ENCODE data around the gene FBP2.

DNA sequence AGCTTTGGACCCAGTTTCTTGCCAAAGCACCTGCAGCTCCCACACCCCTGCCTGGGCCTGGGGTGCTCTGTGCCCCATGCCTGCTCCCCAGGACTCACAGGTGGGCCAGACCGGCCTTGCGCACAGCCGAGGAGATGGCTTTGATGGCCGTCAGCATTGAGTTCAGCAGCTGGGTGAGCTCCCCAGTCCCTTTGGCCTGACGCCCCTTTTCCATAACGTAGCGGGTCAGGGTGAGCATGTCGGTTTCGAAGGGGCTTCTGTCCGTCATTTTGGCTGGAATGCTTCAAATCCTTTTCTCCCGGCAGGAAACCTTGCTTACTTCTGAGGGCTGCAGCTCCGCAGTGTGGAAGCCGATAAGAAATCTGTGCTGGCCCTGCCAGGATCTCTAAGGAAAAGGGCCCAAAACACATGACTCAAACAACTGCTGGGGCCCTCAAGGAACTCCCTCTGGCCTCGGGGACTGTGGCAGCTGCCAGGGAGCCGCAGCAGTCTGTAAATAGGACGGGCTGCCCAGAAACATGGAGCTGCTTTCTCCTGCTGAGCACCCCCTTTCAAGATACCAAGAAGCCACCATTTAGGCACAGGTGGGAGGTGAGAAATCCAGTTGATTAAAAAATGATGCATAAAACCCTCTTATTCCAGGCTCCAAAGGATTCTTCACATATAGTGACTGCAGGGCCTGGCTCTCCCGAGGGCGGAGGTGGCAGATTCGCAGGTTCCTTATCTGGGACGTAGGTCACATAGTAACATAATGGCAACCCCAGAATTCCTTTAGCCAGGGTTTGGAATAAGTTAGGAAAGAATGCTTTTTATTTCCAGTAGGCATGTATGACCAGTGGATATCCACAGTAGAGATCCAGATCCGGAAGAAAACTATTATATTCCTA lies at the start of gene FBP2:
- no peak for TF ChIP-seq POLR2A (IDR thresholded peaks at IDR 0.05)
- TF ChIP-seq POLR2AphosphoS5 (IDR thresholded peaks at IDR 0.05; ENCODE audit: insufficient read depth in 1 of 2, low read depth in 1 of 2) = no peak
- TF ChIP-seq, protein P1, sequence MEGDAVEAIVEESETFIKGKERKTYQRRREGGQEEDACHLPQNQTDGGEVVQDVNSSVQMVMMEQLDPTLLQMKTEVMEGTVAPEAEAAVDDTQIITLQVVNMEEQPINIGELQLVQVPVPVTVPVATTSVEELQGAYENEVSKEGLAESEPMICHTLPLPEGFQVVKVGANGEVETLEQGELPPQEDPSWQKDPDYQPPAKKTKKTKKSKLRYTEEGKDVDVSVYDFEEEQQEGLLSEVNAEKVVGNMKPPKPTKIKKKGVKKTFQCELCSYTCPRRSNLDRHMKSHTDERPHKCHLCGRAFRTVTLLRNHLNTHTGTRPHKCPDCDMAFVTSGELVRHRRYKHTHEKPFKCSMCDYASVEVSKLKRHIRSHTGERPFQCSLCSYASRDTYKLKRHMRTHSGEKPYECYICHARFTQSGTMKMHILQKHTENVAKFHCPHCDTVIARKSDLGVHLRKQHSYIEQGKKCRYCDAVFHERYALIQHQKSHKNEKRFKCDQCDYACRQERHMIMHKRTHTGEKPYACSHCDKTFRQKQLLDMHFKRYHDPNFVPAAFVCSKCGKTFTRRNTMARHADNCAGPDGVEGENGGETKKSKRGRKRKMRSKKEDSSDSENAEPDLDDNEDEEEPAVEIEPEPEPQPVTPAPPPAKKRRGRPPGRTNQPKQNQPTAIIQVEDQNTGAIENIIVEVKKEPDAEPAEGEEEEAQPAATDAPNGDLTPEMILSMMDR (IDR thresholded peaks at IDR 0.05) = no peak

Measured in vagina (tissue), 2 donors.